ENCODE measurements around the gene CLRN2.

The CLRN2 gene, protein sequence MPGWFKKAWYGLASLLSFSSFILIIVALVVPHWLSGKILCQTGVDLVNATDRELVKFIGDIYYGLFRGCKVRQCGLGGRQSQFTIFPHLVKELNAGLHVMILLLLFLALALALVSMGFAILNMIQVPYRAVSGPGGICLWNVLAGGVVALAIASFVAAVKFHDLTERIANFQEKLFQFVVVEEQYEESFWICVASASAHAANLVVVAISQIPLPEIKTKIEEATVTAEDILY

DNA sequence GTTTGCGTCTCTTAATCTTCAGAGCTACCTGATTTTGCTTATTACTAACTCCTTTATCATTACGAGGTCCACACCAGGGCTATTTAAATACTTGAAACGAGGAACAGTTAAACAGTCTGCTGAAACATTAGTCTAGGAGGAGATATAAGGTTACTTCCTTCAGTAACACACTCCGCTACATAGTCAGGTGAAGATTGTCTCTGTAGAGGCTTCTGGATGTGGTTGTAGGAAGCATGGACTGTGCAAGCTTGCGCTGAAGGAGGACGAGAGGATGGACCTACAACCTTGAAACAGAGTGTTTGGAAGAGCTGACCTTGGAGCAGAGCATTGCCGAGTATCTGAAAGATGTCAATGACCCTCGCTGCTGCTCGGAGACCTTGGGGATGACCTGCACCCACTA lies at the start of gene CLRN2:
Gene CLRN2 (plus strand): TSS at position 301 of the 400 bp plus-strand sequence. CDS start 102 bp downstream, outside the sequence.
- Mint-ChIP-seq H3K4me3 (no peak within 1 kb of the TSS), H3K27ac (no peak within 1 kb of the TSS), H3K27me3 (ENCODE audit: low read depth, poor library complexity) (peaks cover 24% of the 10 kb centered on the region), H3K9me3 (no peaks in the 10 kb centered on the region), H3K4me1 (peaks cover 58% of the 10 kb centered on the region), H3K36me3 (ENCODE audit: low read depth) (peaks cover 3% of the 10 kb centered on the region)
- TF ChIP-seq, protein P1, sequence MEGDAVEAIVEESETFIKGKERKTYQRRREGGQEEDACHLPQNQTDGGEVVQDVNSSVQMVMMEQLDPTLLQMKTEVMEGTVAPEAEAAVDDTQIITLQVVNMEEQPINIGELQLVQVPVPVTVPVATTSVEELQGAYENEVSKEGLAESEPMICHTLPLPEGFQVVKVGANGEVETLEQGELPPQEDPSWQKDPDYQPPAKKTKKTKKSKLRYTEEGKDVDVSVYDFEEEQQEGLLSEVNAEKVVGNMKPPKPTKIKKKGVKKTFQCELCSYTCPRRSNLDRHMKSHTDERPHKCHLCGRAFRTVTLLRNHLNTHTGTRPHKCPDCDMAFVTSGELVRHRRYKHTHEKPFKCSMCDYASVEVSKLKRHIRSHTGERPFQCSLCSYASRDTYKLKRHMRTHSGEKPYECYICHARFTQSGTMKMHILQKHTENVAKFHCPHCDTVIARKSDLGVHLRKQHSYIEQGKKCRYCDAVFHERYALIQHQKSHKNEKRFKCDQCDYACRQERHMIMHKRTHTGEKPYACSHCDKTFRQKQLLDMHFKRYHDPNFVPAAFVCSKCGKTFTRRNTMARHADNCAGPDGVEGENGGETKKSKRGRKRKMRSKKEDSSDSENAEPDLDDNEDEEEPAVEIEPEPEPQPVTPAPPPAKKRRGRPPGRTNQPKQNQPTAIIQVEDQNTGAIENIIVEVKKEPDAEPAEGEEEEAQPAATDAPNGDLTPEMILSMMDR (IDR thresholded peaks at IDR 0.05) = no peak
- DNase-seq = no peak

DNA sequence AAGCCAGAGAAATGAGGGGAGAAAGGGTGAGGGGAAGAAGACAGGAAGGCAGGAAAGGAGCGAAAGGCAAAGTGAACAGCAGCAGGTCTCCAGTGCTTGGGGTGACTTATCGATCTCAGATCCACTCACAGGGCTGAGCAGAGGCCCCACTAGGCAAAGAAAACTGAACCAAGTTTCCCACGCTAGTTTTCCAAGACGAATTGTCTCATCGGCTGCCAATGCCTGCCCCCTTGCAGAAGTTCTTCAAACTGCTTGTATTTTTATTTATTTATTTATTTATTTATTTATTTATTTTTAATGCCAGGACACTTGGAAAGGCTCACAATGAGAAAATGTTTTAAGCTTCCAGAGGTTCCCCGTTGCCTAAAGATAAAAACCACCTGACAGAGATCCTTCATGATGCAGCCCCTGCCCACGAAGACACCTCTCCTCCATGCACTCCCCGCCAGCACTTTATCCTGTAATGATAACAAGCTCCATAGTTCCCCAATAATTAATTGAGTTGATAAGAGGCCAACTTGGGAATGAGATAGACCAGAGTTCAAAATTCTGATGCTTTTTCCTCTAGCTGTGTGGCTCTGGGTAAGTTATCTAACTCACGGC lies 46.2 kb upstream of the CLRN2 start:
- H3K9me3 Mint-ChIP-seq = peaks cover 4% of the 10 kb centered on the region
- TF ChIP-seq, protein P1 (IDR thresholded peaks at IDR 0.05) = peak; percentile 70
- peaks cover 7% of the 10 kb centered on the region for H3K27me3 Mint-ChIP-seq (ENCODE audit: low read depth, poor library complexity)
- H3K4me1 Mint-ChIP-seq = peaks cover 18% of the 10 kb centered on the region
- DNase-seq = peak; percentile 44
- H3K27ac Mint-ChIP-seq = peak overlapping the region; percentile 26
- H3K36me3 Mint-ChIP-seq (ENCODE audit: low read depth) = peaks cover 3% of the 10 kb centered on the region
- no peak overlapping the region for H3K4me3 Mint-ChIP-seq

DNA sequence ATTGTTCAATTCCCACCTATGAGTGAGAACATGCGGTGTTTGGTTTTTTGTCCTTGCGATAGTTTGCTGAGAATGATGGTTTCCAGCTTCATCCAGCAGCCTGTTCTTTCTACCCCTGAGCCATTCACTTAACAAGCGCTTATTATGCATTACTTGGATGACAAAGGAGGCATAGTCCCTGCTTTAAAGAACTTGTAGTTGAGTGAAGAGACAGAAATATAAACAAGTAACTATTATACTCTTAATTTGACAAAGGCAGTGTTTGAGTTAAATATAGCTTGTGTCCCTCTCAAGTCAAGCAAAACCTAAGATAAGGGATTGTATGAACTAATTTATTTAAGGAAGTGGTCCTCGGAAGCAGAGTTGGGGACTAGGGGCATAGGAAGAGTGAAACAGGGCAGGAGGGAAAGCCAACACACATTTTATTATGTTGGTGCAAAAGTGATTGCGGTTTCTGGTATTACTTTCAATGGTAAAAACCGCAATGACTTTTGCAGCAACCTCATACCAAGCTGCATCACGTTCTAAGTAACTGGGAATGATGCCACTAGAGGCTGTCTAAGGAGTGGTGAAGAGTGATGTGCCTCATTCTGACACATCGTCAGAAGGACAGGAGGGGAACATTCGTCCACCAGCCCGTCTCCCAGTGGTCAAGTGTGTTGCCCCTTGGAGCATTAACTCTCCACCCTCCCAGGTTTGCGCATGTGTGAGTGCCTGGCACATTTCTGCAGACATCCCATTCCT lies 44.9 kb upstream of the CLRN2 start:
- no peak overlapping the region for H3K4me3 Mint-ChIP-seq
- H3K27me3 Mint-ChIP-seq (ENCODE audit: low read depth, poor library complexity) = peaks cover 7% of the 10 kb centered on the region
- H3K9me3 Mint-ChIP-seq = no peaks in the 10 kb centered on the region
- peaks cover 7% of the 10 kb centered on the region for H3K4me1 Mint-ChIP-seq
- TF ChIP-seq, protein P1 (IDR thresholded peaks at IDR 0.05) = no peak
- no peak for DNase-seq
- H3K36me3 Mint-ChIP-seq (ENCODE audit: low read depth) = no peaks in the 10 kb centered on the region
- H3K27ac Mint-ChIP-seq = peak overlapping the region; percentile 73

DNA sequence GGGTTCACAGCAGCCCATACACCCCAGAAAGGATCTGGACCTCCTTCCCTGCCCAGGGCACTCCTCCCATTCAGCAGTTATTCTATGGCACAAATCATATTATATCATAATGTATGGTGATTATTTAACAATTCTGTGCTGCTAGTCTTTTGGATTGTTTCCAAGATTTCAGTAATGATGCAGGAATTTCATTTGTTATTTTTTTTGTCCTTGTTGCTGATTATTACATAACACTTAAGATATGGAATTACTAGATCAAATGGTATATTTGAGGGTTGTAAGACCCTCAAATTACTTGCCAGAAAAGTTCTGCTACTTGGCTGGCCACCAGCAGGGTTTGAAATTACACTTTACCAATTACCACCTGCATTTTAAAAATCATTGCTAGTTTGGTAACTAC lies 39.5 kb upstream of the CLRN2 start:
- Mint-ChIP-seq H3K4me1 (no peaks in the 10 kb centered on the region), H3K9me3 (no peaks in the 10 kb centered on the region), H3K27me3 (ENCODE audit: low read depth, poor library complexity) (no peaks in the 10 kb centered on the region), H3K27ac (no peak overlapping the region), H3K36me3 (ENCODE audit: low read depth) (no peaks in the 10 kb centered on the region), H3K4me3 (no peak overlapping the region)
- DNase-seq = no peak
- TF ChIP-seq, protein P1 (IDR thresholded peaks at IDR 0.05) = no peak

DNA sequence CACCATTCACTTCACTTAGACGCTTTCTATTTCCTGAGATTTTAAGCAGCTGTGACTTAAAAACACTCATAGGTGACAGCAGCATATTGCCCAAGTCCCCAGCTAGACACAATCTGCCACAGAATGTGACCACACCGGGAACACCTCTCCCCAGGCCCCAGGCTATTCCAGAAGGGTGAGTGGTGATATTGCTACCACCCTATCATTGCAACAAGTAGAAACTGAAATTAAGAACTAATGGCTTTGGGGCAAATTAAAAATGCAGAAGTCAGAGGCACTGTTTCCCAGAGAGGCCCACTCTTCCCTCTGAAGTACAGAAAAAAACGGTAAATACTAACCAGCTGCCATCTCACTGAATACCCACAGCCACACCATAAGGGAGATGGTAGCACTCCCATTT lies 38.1 kb upstream of the CLRN2 start:
- no peaks in the 10 kb centered on the region for H3K4me1 Mint-ChIP-seq
- H3K9me3 Mint-ChIP-seq = no peaks in the 10 kb centered on the region
- no peak for DNase-seq
- H3K4me3 Mint-ChIP-seq = no peak overlapping the region
- no peaks in the 10 kb centered on the region for H3K27me3 Mint-ChIP-seq (ENCODE audit: low read depth, poor library complexity)
- no peak overlapping the region for H3K27ac Mint-ChIP-seq
- no peaks in the 10 kb centered on the region for H3K36me3 Mint-ChIP-seq (ENCODE audit: low read depth)
- TF ChIP-seq, protein P1 (IDR thresholded peaks at IDR 0.05) = no peak
